Rectal smooth muscle tissue (tissue), 1 donor: ENCODE measurements around the gene HNRNPU.

Source experiments
- H3K27ac ChIP-seq: one replicate; pipeline ENCODE4 v1.7.0; 2013; ENCODE audit warnings: low read depth, low read length, inconsistent platforms
- H3K27me3 ChIP-seq: one replicate; pipeline ENCODE4 v1.7.0; 2013; ENCODE audit warnings: low read length; ENCODE audit not compliant: control insufficient read depth, insufficient read depth
- H3K36me3 ChIP-seq: one replicate; pipeline ENCODE4 v1.7.0; 2013; ENCODE audit warnings: low read length; ENCODE audit not compliant: control insufficient read depth, insufficient read depth
- H3K4me1 ChIP-seq: one replicate; pipeline ENCODE4 v1.7.0; 2013; ENCODE audit warnings: low read length; ENCODE audit not compliant: control insufficient read depth, insufficient read depth
- H3K4me3 ChIP-seq: one replicate; pipeline ENCODE4 v1.7.0; 2013; ENCODE audit warnings: low read length
- H3K9ac ChIP-seq: one replicate; pipeline ENCODE4 v1.7.0; 2013; ENCODE audit warnings: low read length

HNRNPU gene

DNA sequence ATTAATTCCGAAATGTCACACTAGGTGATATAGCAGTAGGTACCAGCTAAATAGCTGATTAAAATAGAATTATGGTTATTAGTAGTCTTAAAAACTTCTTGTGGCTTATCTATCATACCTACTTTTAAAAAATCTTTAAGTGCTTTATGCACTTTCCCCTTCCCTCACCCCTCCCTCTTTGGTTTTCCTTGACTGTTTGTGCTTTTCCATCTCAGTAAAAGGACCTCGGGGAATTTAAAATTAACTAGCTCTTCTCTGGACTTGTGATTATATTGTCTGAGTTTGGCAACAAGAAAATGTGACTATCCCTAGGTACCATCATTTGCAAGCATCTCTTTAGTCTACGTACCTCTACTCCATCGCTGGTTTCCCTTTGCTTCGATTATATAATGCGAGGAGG is 17.7 kb downstream of the HNRNPU start:
- Histone ChIP-seq H3K4me1 (peaks cover 3% of the 10 kb centered on the region), H3K9ac (no peak overlapping the region), H3K36me3 (peaks cover 18% of the 10 kb centered on the region), H3K4me3 (no peak overlapping the region), H3K27ac (no peak overlapping the region), H3K27me3 (no peaks in the 10 kb centered on the region)

DNA sequence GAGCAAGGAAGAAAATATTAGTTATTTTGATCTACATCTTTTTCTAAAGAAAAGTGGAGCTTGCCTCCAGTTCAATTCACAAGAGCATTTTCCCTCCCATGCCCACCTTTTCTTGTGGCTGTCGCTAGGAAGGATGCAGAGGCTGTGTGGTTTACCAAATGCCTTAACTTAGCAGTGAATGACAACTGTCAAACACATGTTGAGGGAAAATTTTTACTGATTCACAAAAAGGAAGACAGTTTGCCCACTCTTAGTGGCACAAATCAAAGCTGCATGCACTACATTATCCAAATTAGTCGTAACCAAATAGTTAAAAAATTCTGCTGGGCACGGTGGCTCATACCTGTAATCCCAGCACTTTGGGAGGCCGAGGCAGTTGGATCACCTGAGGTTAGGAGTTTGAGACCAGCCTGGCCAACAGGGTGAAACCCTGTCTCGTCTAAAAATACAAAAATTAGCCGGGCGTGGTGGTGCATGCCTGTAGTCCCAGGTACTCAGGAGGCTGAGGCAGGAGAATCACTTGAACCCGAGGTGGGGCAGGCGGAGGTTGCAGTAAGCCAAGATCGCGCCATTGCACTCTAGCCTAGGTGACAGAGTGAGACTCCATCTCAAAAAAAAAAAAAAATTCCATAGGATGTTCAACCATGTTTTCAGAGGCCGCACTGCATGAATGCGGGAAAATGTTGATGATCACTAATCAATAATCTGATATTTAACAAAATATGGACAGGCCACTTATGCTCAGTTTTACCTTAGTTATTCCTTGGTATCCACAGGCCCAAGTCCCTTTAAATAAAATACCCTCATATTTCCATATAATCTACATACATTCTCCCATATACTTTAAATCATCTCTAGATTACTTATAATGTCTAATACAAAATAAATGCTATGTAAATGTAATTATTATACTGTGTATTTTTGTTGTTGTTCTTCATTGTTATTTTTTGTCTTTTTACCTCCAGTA is 19.9 kb downstream of the HNRNPU start:
- Histone ChIP-seq H3K4me3 (no peak overlapping the region), H3K36me3 (peaks cover 20% of the 10 kb centered on the region), H3K9ac (no peak overlapping the region), H3K27ac (no peak overlapping the region), H3K27me3 (no peaks in the 10 kb centered on the region), H3K4me1 (peaks cover 14% of the 10 kb centered on the region)

GRCh38 chr1:244843148-244843978 is 21.0 kb downstream of the HNRNPU start:
- Histone ChIP-seq H3K9ac (no peak overlapping the region), H3K27me3 (no peaks in the 10 kb centered on the region), H3K27ac (no peak overlapping the region), H3K4me3 (no peak overlapping the region), H3K36me3 (peaks cover 19% of the 10 kb centered on the region), H3K4me1 (peaks cover 14% of the 10 kb centered on the region)

DNA sequence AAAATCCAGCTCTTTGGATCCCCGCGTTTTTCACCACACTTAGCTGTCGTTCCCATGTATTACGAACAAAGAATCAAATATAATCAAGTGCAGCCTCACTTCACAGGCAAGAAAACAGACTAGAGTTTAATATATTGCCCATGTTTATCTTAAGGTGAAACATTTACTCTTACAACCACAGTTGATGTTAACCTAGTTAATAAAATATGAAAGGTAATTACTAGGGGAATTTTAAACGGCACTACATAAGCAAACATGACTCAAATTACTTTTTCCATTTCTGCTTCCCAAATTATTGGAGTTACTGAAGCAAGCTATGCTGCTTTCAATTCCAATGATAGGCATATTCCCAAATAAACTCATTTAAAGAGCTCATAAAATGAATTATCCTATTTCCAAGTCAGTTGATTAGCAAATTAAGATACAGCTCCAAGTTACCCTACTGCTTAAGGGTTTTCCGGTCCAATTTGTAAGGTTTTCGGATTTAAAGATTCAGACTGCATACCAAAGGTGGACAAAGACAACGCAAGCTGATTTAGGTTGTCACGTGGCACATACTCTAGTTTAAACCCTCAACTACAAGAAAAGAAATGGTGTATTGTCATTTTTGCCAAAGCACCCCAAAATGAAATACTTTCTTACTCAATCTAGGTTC is 22.9 kb downstream of the HNRNPU start:
- no peak overlapping the region for H3K9ac ChIP-seq
- H3K4me3 ChIP-seq = no peak overlapping the region
- no peak overlapping the region for H3K27ac ChIP-seq
- no peaks in the 10 kb centered on the region for H3K27me3 ChIP-seq
- peaks cover 15% of the 10 kb centered on the region for H3K4me1 ChIP-seq
- H3K36me3 ChIP-seq = peaks cover 14% of the 10 kb centered on the region

GRCh38 chr1:244840219-244840794 is 24.0 kb downstream of the HNRNPU start:
- Histone ChIP-seq H3K9ac (no peak overlapping the region), H3K36me3 (peaks cover 7% of the 10 kb centered on the region), H3K27me3 (no peaks in the 10 kb centered on the region), H3K27ac (peak overlapping the region; percentile 27), H3K4me1 (peaks cover 17% of the 10 kb centered on the region), H3K4me3 (no peak overlapping the region)

- peaks cover 7% of the 10 kb centered on the region for H3K36me3 ChIP-seq
- no peaks in the 10 kb centered on the region for H3K27me3 ChIP-seq
- H3K27ac ChIP-seq = no peak overlapping the region
- H3K4me1 ChIP-seq = peaks cover 17% of the 10 kb centered on the region
- no peak overlapping the region for H3K4me3 ChIP-seq
- H3K9ac ChIP-seq = no peak overlapping the region
These were observed 24.7 kb downstream of the HNRNPU start for GRCh38 chr1:244839656-244840055.

GRCh38 chr1:244837597-244838258 is 26.6 kb downstream of the HNRNPU start:
- Histone ChIP-seq H3K27ac (no peak overlapping the region), H3K27me3 (no peaks in the 10 kb centered on the region), H3K4me3 (no peak overlapping the region), H3K9ac (no peak overlapping the region), H3K4me1 (peaks cover 17% of the 10 kb centered on the region), H3K36me3 (peaks cover 2% of the 10 kb centered on the region)

GRCh38 chr1:244836584-244836983 is 27.8 kb downstream of the HNRNPU start:
- H3K27ac ChIP-seq = peak overlapping the region; percentile 100
- H3K4me3 ChIP-seq = peak overlapping the region; percentile 60
- peak overlapping the region; percentile 45 for H3K9ac ChIP-seq
- peaks cover 2% of the 10 kb centered on the region for H3K36me3 ChIP-seq
- no peaks in the 10 kb centered on the region for H3K27me3 ChIP-seq
- H3K4me1 ChIP-seq = peaks cover 14% of the 10 kb centered on the region

- Histone ChIP-seq H3K4me1 (peaks cover 12% of the 10 kb centered on the region), H3K9ac (peak overlapping the region; percentile 45), H3K27me3 (no peaks in the 10 kb centered on the region), H3K4me3 (peak overlapping the region; percentile 60), H3K27ac (peak overlapping the region; percentile 100), H3K36me3 (peaks cover 2% of the 10 kb centered on the region)
These were observed 28.2 kb downstream of the HNRNPU start for GRCh38 chr1:244836135-244836521.

- Histone ChIP-seq H3K4me1 (peaks cover 8% of the 10 kb centered on the region), H3K9ac (peak within 1 kb of the TSS; percentile 93), H3K27me3 (no peaks in the 10 kb centered on the region)
These were observed 28.8 kb downstream of the HNRNPU start, which contains the start of gene COX20 for GRCh38 chr1:244835276-244836134. Gene COX20 (plus strand): TSS chr1:244835658. CDS start chr1:244835715, 57 bp downstream.

More at GRCh38 chr1:244835276-244836134, 28.8 kb downstream of the HNRNPU start, which contains the start of gene COX20:
- Histone ChIP-seq H3K27ac (peak within 1 kb of the TSS; percentile 100), H3K36me3 (peaks cover 2% of the 10 kb centered on the region), H3K4me3 (peak within 1 kb of the TSS; percentile 89)
